ENCODE data around the gene MYEF2.

Gene MYEF2

DNA sequence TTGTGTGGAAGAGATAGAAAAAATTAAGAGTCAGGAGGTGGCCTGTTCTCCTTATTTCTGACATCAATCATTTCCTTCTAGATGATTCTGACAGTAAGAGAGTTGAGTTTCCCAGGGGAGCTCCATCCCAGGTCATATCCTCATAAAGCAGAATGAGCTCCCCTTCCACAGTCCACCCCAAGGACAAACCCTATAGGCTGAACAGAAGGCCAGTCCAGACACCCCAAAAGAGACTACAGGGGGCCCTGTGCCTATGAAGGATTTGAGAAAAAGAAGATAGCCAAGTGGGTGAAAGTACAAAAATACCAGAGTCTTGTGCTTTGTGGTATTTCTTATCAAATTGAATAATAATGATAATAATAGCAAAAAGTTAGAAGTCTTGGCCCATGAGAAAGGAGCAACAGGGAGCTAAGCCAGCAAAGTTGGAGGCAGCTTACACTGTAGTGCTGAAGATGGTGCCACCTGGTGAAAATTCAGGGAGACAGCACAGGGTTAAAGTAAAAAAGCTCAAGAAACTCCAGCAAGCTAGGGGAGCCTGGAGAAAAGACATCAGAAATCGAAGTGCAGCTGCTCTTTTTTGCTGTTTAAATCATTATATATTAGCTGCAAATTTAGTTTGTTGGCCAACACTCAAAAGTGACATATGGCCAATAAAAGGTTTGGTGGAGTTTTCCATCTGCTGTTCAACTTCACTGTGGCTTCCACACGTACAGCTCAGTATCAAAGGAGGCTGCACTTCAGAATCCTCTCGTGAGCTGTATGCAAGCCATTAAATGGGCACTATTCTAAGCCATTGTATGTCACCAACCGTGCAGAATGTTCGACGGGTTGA is 93.1 kb downstream of the MYEF2 start:
- DNase-seq: peak; percentile 5

Measured in NCI-H2081 treated with DMSO at 0.1 percent for 48 hours (cell line).